Astrocyte of the cerebellum (primary cell): ENCODE measurements around the gene C6.

Experiments used
- DNase-seq: peaks from one replicate; pipeline ENCODE4 v3.0.0-alpha.2; 2011; ENCODE audit warnings: low read depth
- H3K4me3 ChIP-seq: 2 replicates; pipeline ENCODE4 v1.5.1; 2011; ENCODE audit warnings: mild to moderate bottlenecking, low read depth, low read length, moderate library complexity
- in situ Hi-C: cut with HindIII; loops from 2 replicates; pipeline ENCODE4 v1.10.0; 2017; ENCODE audit warnings: low sequenced_read_pairs
- TF ChIP-seq, protein P1 (sequence below): IDR thresholded peaks from 2 replicates; pipeline ENCODE4 v1.5.1; 2012; ENCODE audit warnings: low read length, low read depth, moderate library complexity, mild to moderate bottlenecking; ENCODE audit errors: missing control alignments

C6 gene

DNA sequence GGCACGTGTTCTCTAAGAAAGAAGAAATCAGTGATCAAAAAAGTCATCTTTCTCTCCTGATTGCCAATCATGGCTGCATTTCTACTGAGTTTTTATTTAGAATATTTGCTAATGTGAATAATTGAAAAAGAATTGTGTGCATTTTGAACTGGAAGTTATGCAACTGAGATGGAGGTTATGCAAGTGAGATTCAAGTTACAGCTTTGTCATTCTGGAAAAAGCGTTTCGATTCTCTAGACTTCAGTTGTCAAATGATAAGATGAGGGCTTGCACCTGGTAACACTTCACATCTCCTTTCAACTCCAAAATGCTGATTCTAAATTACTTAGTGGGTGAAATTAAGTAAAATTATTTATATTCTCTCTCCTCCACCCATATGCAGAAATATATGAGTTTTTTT is 36.4 kb downstream of the C6 start:
- TF ChIP-seq, protein P1, sequence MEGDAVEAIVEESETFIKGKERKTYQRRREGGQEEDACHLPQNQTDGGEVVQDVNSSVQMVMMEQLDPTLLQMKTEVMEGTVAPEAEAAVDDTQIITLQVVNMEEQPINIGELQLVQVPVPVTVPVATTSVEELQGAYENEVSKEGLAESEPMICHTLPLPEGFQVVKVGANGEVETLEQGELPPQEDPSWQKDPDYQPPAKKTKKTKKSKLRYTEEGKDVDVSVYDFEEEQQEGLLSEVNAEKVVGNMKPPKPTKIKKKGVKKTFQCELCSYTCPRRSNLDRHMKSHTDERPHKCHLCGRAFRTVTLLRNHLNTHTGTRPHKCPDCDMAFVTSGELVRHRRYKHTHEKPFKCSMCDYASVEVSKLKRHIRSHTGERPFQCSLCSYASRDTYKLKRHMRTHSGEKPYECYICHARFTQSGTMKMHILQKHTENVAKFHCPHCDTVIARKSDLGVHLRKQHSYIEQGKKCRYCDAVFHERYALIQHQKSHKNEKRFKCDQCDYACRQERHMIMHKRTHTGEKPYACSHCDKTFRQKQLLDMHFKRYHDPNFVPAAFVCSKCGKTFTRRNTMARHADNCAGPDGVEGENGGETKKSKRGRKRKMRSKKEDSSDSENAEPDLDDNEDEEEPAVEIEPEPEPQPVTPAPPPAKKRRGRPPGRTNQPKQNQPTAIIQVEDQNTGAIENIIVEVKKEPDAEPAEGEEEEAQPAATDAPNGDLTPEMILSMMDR = no peak
- in situ Hi-C loops = no loop called here
- DNase-seq = no peak
- H3K4me3 ChIP-seq = no peak overlapping the region

DNA sequence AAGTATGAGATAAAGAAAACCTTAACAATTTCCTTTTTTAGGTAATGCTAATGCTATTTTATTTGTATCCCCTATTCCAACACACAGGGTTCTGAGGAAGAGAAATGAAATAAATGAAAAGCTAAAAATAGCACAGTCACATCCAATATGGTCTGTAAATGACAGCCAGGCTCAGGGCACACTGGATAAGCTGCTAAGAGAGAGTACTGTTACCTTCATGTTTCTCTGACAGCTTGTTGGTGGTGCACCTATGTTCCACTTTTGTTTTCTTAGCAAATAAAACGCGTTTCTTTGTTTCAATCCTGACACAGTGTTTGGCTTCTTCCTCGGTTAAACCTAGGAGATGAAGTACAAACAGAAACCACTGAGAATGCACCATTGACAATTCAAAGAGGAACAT is 41.3 kb downstream of the C6 start:
- no peak for DNase-seq
- in situ Hi-C loops = no loop called here
- no peak overlapping the region for H3K4me3 ChIP-seq
- TF ChIP-seq, protein P1 = no peak

DNA sequence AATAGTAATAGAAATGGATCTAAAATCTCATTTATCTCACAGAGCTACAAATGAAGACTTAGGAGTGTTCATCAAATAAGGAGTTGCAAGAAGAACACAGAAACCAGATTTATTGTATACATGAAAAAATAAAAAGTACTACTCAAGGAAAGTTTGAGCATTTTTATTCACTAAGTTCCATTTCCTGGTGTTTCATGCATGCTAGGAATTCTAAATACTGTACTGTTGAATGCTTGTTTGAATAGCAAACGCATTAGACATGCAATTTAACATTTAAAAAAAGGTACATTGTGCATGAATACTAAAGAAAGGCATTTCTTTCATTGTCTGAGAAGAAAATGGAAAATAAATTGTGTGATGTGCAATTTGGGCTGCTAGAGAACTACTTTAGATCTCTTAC is 52.1 kb downstream of the C6 start:
- DNase-seq = peak; percentile 9
- TF ChIP-seq, protein P1 = no peak
- H3K4me3 ChIP-seq = no peak overlapping the region
- in situ Hi-C loops = no loop called here

DNA sequence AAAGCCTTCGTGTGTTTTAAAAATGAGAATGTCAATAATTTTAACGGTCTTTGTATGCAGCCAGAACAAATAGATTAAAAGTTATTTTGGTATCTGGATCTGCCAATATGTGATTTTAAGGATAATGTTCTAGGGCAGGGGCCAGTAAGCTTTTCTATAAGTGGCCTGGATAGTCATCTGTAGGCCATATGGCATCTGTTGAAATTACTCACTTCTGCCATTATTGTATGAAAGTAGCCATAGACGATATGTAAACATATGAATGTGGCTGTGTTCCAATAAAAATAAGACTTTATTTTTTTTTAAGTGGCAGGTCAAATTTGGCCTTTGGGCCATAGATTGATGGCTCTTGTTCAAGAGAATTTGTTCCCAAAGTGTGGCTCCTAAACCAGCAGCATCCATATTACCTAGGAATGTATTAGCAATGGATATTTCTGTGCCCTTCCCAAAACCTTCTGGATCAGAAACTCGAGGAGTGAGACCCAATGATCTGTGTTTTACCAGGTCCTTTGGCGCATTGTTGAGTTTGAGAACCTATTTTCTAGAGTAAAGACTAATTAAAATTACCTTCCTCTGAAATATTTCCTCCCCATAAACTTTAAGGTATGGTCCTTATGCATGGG is 55.9 kb downstream of the C6 start:
- in situ Hi-C loops = no loop called here
- no peak for DNase-seq
- H3K4me3 ChIP-seq = no peak overlapping the region
- TF ChIP-seq, protein P1 = no peak

DNA sequence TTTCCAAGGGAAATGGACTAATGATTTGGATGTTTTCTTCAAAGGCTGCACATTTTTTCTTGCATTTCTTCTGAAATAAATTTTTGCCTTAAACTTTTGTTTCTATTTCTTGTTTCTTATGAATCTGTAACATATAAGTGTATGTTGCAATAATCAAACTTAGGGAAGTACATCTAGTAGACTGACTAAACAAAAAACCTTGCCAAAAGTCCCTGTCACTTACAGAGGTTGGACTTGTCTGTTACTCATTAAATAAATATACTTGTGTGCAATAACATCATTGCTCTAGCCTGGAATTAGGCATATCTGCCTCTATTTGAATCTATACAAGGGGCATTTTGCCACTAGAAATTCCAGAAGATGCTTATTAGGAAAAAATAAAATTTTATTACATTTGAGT is 56.6 kb downstream of the C6 start:
- DNase-seq = no peak
- no peak overlapping the region for H3K4me3 ChIP-seq
- TF ChIP-seq, protein P1 = no peak
- in situ Hi-C loops = no loop called here

DNA sequence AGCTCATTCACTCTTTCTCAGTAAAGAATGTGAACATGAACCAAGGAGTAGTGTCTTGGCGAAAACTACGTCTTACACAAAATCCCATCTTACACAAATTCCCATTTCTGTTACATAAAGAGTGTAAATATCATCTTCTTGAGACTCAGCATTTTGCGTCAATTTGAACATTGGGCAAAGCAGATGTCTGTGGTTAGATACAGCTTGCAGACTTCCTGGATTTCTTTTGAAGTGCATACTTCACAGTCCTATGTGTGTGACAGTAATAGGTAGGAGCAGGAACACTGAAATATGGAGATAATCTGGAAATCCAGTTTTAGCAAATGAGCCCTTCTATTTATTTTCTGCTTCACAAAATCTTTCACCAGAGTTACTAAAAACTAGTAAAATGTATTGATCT is 58.8 kb downstream of the C6 start:
- in situ Hi-C loops = no loop called here
- no peak overlapping the region for H3K4me3 ChIP-seq
- no peak for DNase-seq
- TF ChIP-seq, protein P1 = no peak
